GM19193 (cell line): ENCODE results near the gene CD34.

Source experiments
- POLR2A ChIP-seq: IDR thresholded peaks from 4 replicates; pipeline ENCODE4 v1.6.1; 2011; ENCODE audit not compliant: insufficient read depth, insufficient read length; ENCODE audit errors: extremely low read depth

The CD34 gene

DNA sequence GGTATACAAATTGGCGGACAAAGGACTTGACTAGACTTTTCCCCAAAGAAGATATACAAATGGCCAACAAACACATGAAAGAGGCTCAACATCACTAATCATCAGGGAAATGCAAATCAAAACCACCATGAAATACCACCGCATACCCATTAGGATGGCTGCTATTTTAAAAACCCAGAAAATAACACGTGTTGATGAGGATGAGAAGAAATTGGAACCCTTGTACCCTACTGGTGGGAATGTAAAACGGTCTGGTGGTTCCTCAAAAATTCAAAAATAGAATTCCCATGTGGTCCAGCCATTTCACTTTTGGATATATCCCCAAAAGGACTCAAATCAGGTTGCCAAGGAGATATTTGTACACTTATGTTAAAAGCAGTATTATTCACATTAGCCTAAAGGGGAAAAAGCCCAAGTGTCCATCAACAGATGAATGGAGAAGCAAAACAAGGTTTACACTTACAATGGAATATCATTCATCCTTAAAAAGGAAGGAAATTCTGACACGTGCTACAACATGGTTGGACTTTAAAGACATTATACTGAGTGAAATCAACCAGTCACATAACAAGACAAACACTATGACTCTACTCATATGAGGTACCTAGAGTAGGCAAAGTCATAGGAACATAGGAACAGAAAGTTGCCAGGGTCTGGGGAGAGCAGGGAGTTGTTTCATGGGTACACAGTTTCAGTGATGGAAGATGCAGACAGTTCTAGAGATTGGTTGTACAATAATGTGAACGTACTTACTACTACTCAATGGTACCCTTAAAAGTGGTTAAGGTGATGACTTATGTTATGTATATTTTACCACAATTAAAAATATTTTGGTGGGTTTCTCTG lies 17.0 kb downstream of the CD34 start:
- TF ChIP-seq POLR2A = no peak

DNA sequence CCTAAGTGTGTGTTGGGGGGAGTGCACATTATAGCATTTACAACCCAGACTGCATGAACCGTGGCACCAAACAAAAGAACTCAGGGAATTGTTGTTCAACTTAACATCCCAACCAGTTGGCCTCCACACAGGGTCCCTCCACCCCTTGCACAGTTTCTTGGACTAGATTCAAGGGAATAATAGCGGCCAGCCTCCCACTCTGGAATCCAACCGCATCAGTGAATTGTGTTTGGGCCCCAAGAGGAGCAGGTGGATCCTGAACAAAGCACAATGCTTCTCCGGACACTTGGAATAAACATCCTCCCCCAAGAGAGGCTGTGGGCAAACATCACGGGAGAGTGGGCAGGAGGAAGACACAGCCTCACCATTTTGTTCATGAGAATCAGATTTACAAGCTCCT lies 18.2 kb downstream of the CD34 start:
- no peak for TF ChIP-seq POLR2A

DNA sequence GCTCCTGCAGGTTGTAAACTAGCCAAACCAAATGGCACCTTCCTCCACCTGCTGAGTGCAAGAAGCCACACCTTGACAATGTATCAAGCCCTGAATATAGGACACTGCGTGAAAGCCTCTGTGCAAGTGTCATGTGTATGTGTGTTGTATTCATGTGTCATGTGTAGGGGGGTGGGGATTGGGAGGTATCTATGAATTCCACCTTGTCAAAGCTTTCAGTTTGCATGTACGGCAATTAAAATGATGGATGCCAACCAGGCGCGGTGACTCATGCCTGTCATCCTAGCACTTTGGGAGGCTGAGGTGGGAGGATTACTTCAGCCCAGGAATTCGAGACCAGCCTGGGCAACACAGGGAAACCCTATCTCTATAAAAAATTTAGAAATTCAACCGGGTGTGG lies 19.8 kb downstream of the CD34 start:
- no peak for TF ChIP-seq POLR2A

DNA sequence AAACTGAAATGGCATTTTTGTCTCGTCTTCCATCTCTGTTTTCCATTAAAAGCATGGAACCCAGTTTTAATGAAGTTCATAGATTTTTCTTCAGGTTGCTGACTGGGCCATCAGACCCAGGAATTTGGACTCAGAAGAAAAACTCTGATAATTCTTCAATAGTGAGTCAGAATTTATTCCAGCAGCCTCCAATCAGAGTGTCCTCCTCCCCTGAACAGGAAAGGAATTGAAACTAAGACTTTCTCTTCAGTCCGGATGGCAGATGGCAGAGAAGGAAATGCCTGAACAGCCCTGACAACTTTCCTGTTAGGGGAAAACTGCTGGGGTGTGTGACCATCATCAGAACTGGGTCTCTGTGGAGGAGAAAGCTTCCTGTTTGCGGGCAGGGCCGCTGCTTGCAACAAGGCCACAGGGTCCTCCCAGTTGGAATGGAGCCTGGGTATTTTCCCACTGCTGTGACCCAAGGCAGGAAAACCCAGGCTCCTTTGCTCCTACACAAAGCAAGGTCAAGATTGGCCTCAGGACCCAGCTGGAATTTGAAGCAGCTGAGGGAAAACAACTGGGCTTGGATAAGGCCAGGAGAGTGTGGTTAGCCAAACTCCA lies 20.7 kb downstream of the CD34 start:
- no peak for TF ChIP-seq POLR2A

DNA sequence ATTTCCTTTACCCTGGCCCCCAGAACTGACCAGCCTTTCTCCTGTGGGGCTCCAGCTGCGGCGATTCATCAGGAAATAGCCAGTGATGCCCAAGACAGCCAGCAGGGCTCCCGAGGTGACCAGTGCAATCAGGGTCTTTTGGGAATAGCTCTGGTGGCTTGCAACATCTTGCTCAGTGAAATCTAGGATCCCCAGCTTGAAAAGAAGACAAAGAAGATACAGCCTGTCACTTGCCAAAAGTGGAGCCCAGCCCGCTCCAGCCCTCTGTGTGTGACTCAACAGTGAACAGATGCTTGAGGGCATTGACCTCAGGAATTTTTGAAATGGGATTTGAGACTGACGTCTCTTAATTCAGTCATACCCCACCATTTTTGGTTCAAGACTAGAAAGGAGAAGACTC lies 22.3 kb downstream of the CD34 start:
- TF ChIP-seq POLR2A = no peak

DNA sequence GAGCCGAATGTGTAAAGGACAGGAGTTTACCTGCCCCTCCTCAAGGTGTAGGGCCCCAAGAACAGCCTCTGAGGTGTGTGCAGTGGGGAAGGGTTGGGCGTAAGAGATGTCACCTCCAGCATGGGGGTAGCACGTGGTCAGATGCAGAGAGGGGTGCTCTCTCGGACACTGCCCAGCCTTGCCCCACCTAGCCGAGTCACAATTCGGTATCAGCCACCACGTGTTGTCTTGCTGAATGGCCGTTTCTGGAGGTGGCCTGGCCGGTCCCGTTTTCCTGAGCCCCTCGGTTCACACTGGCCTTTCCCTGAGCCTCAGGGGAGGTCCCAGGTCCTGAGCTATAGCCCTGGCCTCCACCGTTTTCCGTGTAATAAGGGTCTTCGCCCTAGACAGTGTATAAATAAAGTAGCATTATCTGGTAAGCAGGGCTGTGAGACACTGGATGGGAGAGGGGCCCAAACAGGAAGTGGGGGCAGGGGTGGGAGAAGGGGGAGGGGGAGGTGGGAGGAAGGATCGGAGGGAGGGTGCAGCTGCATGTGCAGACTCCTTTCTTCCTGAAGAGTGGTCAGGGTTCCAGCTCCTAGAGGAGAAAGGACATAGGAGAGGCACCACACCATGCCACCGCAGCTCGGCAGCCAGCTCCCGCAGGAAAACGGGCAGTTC lies 23.3 kb downstream of the CD34 start:
- no peak for TF ChIP-seq POLR2A

DNA sequence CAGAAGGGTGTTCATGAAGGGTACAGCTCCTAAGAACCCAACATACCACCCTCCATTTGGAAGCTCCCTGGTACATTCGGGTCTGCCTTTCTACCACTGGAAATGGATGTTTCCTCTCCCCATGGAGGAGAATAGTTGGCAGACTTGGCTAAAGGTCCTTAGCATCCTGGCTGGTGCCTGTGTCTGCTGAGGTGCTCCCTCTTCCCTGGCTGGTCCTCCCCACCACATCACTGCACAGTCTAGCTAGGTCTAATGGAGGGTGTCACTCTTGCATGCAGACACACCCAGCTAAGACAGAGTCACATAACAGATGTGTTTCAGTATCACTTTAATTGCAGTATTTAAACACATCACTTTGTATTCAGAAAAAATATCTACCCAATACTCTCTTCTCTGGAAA lies 24.7 kb downstream of the CD34 start:
- no peak for TF ChIP-seq POLR2A

DNA sequence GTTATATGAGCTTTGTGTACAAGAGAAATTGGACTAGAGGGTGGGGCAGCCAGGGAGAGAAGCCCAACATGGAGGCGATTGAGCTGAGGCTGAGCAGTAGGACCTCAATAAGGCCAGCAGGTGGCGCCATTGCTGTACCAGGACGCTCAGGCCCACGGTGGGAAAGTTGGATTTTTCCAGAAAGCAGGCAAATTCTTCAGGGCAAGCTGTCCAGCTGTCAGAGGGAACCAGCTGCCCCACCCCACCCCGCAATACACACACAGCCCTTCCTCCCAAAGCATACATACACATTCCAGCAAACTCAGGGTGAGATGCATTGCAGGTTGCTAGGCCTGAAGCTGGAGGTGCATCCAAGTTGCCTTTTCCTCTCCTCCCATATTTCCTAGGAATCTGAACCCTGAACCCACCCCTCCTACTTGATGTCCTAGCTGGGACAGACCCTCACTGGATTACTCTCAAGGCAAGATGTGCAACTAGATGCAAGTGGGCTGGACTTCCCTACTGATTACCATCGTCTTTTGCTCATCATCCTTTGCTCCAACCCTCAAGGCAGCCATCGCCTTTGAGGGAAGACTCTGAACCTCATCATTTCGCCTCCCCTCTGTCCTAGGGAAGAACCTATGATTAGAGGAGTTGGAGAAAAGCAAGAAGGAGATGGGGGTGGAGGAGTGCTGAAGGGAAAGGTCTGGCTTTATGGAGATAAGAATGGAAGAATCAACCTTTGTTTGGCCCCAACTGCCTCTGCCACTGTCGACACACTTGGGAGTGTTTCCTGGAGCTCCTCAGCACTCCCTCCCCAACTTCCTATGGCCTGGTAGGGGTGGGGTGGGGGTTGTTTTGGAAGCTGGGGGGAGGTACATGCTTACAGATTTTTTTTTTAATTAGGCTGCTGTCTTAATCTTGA lies 25.5 kb downstream of the CD34 start:
- no peak for TF ChIP-seq POLR2A

DNA sequence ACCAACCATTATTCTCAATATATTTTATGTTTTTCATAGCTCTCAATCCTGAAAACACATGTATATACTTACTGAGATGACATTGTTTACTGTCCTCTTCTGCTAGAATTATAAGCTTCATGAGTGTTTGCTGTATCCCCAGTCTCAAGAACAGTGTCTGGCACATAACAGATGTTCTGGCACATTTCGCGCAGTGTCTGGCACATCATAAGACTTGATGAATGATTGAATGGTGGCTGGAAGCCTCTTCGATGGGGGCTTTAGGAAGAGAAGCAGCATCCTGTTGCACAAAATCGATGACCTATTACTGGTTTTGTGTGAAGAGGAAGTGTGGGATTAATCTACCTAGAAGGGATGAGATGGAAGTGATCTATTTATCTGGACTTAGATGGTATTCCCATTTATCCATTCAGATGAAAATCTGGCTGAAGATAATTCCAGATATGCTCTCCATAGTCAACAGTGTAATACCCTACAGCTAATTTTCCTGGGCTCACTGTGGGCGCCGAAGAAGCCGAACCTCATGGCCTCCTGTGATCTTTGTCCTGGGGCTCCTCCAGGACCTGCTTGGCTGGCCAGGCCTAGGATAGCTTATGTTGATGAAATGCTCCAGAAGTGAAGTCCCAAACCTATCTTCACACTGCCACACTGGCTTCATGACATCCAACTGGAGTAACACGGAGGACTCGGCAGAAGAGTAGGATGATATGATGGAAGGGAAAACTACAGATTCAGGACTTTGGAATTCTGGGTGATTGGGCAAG lies 26.5 kb downstream of the CD34 start:
- TF ChIP-seq POLR2A = no peak

DNA sequence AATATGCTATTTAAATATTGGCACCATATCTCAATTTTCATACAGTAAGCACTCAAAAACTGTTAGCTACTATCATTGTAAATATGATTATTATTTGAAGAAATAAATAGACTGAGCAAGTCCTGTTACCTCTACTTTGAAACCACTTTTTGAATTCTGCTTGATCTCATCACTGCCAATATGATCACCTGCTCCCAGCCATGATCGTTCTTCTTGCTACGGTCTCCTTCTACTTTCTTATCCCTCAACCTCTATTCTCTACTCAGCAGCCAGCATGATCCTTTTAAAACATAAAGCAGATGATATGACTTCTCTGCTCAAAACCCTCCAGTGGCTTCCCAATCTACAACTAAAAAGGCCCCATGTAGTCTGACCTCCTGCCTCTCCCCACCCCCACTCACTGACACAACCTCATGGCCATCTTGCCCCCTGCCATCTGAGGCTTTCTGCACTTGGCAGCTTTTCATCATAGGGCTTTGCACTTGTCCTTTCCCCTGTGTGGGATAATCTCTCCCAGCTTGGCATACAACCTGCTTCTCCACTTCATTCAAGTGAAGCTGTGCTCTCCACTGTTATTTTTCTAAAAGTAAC lies 27.2 kb downstream of the CD34 start:
- no peak for TF ChIP-seq POLR2A

DNA sequence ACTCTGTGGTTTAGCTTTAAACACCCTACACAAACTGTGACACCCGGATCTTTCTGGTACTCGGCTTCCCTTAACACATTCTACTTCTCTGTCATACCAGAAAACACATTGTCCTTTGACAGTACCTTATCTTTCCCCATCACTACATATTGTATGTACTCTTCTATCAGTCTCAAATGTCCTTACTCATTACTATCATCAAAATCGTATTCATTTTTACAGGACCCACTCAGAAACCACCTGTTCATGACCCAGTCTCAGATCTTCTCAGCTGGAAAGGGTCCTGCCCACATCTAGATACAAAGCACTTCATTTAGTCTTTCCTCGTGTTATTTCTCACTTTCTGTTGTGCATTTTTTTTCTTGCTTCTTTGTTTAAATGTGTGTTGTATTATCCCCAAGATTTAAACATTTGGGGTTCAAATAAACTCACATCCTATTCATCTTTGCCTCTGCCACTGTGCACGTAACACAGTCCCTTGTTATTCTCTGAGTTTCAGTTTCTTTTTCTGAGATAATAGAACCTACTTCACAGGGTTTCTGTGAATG lies 27.7 kb downstream of the CD34 start:
- TF ChIP-seq POLR2A = no peak

DNA sequence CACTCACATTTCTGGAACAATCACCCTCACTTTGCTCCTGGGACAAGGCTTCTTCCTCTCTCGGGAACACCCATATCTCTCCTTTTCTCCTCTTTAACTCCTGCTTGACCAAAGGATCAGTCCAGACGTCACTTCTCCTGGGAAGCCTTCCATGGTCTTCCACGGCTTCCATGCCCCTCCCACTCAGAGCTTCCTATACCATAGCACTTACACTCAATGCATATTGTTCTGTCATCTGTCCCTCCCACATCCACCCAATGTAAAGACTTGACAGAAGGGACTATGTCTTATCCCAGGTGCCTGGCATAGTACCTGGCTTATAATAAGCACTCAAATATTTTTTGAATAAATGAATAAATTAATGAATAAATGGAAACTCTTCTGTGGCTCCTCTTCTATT lies 28.2 kb downstream of the CD34 start:
- TF ChIP-seq POLR2A = no peak

DNA sequence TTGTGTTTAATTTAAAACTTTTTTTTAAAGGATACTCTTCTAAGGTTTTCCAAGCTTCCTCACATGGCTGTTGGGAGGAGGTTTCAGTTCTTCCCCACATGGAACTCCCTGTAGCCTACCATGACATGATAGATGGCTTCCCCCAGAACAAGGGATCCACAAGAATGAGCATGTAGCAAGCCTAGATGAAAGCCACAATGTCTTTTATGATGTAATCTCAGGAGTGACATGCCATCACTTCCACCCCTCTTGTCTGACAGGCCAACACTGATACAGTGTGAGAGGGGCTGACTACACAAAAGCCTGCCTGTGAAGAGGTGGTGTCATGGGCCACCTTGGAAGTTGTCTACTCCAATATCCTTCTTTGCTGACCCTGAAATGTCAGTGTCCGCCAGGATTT lies 32.0 kb downstream of the CD34 start:
- TF ChIP-seq POLR2A = no peak

DNA sequence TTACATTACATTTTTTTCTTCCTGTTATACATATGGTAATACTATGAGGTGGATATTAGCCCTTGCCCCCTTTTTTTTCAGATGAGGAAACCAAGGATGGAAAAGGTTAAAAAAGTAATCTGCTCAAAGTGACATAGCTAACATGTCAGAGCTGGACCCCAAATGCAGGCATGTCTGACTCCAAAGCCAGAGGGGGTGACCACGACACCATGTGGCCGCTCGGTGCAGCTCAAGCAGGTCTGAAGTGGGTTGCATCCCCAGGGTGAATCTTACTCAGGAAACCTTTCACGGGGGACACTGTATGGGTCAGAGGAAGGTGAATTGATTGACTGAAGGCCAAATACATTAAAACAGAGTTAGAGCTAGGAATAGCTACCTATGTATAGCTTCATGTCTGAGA lies 34.8 kb downstream of the CD34 start:
- TF ChIP-seq POLR2A = no peak
